A549 (cell line): ENCODE measurements around the gene SLC25A40. TPM values are rescaled to one million over a fixed set of nuclear protein-coding genes. Genes with fewer than 3 reads are reported as not detected.
"Not testable (repeated sequence)": the region's sequence is repeated elsewhere in the genome, so short reads cannot be mapped to it uniquely, and the experiment has no call there.

Experiments used
- ATAC-seq, 2 experiments: fragments of 200-7000 bp in 1 of 2; fragments of >200 bp in 1 of 2; cut with Nextera tagmentation in 1 of 2; cut with Tn5 transposase in 1 of 2; 3 replicates each; pipeline versions ENCODE4 v1.8.0 to v1.9.1; 2018 to 2020; ENCODE audit warnings: mild to moderate bottlenecking in 1 of 2, moderate library complexity in 1 of 2
- CTCF ChIA-PET: fragments of 300-600 bp; sonication (Branson Sonifier 250); formaldehyde crosslinking; extraction: SDS; loops from one replicate; lab custom pipeline; 2021; ENCODE audit warnings: antibody characterized with exemption, inconsistent platforms; lab: Yijun Ruan, JAX
- POLR2A ChIA-PET: fragments of 350-600 bp; formaldehyde crosslinking; extraction: SDS; loops from one replicate; lab custom pipeline; 2021; ENCODE audit warnings: antibody characterized with exemption, inconsistent platforms; lab: Yijun Ruan, JAX
- DNase-seq, 2 experiments: peaks; one replicate each; pipeline versions ENCODE4 v3.0.0 to v3.0.0-alpha.2; 2011 to 2016; ENCODE audit warnings: low read depth in 1 of 2, low spot score in 1 of 2
- FAIRE-seq: peaks from 2 replicates; lab custom pipeline; 2011; peaks lifted over from hg19 to GRCh38; lab: Jason Lieb, UNC
- H3K27ac ChIP-seq, 2 experiments: fragments of >200 bp; sonication (Bioruptor Twin); formaldehyde crosslinking; 3 replicates each; pipeline ENCODE4 v1.5.1; 2016 to 2017
- H3K4me1 ChIP-seq: fragments of >200 bp; sonication (Bioruptor Twin); formaldehyde crosslinking; 3 replicates; pipeline ENCODE4 v1.6.1; 2016
- H3K4me2 ChIP-seq: fragments of >200 bp; sonication (Bioruptor Twin); formaldehyde crosslinking; 3 replicates; pipeline ENCODE4 v1.6.1; 2016
- H3K4me3 ChIP-seq: fragments of >200 bp; sonication (Bioruptor Twin); formaldehyde crosslinking; 3 replicates; pipeline ENCODE4 v1.5.1; 2016
- H3K9me3 ChIP-seq: fragments of >200 bp; sonication (Bioruptor Twin); formaldehyde crosslinking; 3 replicates; pipeline ENCODE4 v1.6.1; 2016
- ATOH8 ChIP-seq: fragments of 250-450 bp; sonication (Bioruptor Pico); IDR thresholded peaks from 2 replicates; pipeline ENCODE4 v1.5.0; 2020; ENCODE audit warnings: low read depth, mild to moderate bottlenecking, moderate library complexity
- BHLHE40 ChIP-seq: IDR thresholded peaks from 2 replicates; pipeline ENCODE4 v1.6.1; 2012; ENCODE audit warnings: low read depth, low read length, inconsistent platforms
- EP300 ChIP-seq, 2 experiments: fragments of >200 bp; sonication (Bioruptor Twin); formaldehyde crosslinking; IDR thresholded peaks; 2 replicates in 1 of 2; 3 replicates in 1 of 2; pipeline ENCODE4 v1.6.1; 2016 to 2017
- FOSB ChIP-seq: fragments of 250-450 bp; sonication (Bioruptor Pico); IDR thresholded peaks from 2 replicates; pipeline ENCODE4 v1.5.0; 2020; ENCODE audit warnings: mild to moderate bottlenecking, moderate library complexity
- FOSL2 ChIP-seq, 2 experiments: fragments of 450-650 bp in 1 of 2; fragments of >200 bp in 1 of 2; sonication (Bioruptor Twin) in 1 of 2; formaldehyde crosslinking; IDR thresholded peaks; 2 replicates each; pipeline versions ENCODE4 v1.5.0 to v1.6.1; 2016 to 2020; ENCODE audit warnings: mild to moderate bottlenecking in 1 of 2, moderate library complexity in 1 of 2
- FOXS1 ChIP-seq: fragments of 250-450 bp; sonication (Bioruptor Pico); IDR thresholded peaks from 2 replicates; pipeline ENCODE4 v1.5.0; 2020; ENCODE audit warnings: mild to moderate bottlenecking, moderate library complexity
- GATA3 ChIP-seq: IDR thresholded peaks from 2 replicates; pipeline ENCODE4 v1.6.1; 2012; ENCODE audit warnings: borderline replicate concordance
- HDAC2 ChIP-seq: fragments of 200-600 bp; sonication (generic); IDR thresholded peaks from 2 replicates; pipeline ENCODE4 v1.6.1; 2016
- HOXB13 ChIP-seq: fragments of 250-450 bp; sonication (Bioruptor Pico); IDR thresholded peaks from 2 replicates; pipeline ENCODE4 v1.5.0; 2020; ENCODE audit warnings: low read depth, mild to moderate bottlenecking, moderate library complexity
- MAX ChIP-seq: IDR thresholded peaks from 2 replicates; pipeline ENCODE4 v1.6.1; 2012
- PHF8 ChIP-seq: fragments of 200-600 bp; sonication (generic); IDR thresholded peaks from 2 replicates; pipeline ENCODE4 v1.6.1; 2016; ENCODE audit warnings: low read depth, mild to moderate bottlenecking, antibody characterized with exemption, moderate library complexity, borderline replicate concordance
- POLR2A ChIP-seq: IDR thresholded peaks from 2 replicates; pipeline ENCODE4 v1.6.1; 2012; ENCODE audit warnings: mild to moderate bottlenecking, low read length
- RAD21 ChIP-seq, 2 experiments: fragments of >200 bp in 1 of 2; sonication (Bioruptor Twin) in 1 of 2; formaldehyde crosslinking in 1 of 2; IDR thresholded peaks in 1 of 2; conservative IDR thresholded peaks in 1 of 2; 2 replicates in 1 of 2; 3 replicates in 1 of 2; pipeline ENCODE4 v1.6.1; 2012 to 2018; ENCODE audit warnings: inconsistent platforms in 1 of 2
- RARB ChIP-seq: fragments of 250-450 bp; sonication (Bioruptor Pico); IDR thresholded peaks from 2 replicates; pipeline ENCODE4 v1.8.0; 2021; ENCODE audit warnings: mild to moderate bottlenecking, moderate library complexity
- TFCP2L1 ChIP-seq: fragments of 250-450 bp; sonication (Bioruptor Pico); IDR thresholded peaks from 2 replicates; pipeline ENCODE4 v1.5.0; 2021; ENCODE audit warnings: mild to moderate bottlenecking
- ZC3H11A ChIP-seq: fragments of 450-650 bp; IDR thresholded peaks from 2 replicates; pipeline ENCODE4 v1.6.1; 2014; ENCODE audit warnings: antibody characterized with exemption, mild to moderate bottlenecking
- WGBS: methylation state at CpG from one replicate; pipeline ENCODE4 v1.1.6; 2017; ENCODE audit errors: missing lambda C conversion rate; 5-methylcytosine and 5-hydroxymethylcytosine counted together
- polyA plus RNA-seq, 4 experiments: library from polyadenylated mRNA; depleted of rRNA in 3 of 4; stranded (reverse); fragments of >200 nt; fragmentation: RNase III in 1 of 4; extraction: RNeasy Plus Mini Kit Qiagen cat#74134 plus additional on column Dnase treatment in 1 of 4; gene quantifications; 2 replicates in 3 of 4; 3 replicates in 1 of 4; pipeline ENCODE4 v1.2.3, GENCODE V29; 2011 to 2017

SLC25A40 gene
- polyA plus RNA-seq, 2 of the 4 experiments (the other 2 are of a cell fraction): 11.8 to 22.0 TPM

- Histone ChIP-seq H3K4me2 (no peak overlapping the region), H3K27ac (no peak overlapping the region), H3K9me3 (0 out of 3 replicates have a peak, but pooled peaks cover 4% of the 10 kb centered on the region), H3K4me1 (peaks cover 13% of the 10 kb centered on the region; the same call in 2 of the 3 replicates), H3K4me3 (no peak overlapping the region)
- 90% methylated on average over 5 of the region's 5 CpGs for WGBS
- DNase-seq (no peak), FAIRE-seq (no peak), ATAC-seq (no peak)
- ChIA-PET CTCF (no interaction called here), POLR2A (no interaction called here)
- TF ChIP-seq FOSL2 (IDR thresholded peaks at IDR 0.05) (no peak), FOSL2 (CRISPR knock-in tag; IDR thresholded peaks at IDR 0.05) (no peak), HOXB13 (CRISPR knock-in tag) (no peak), TFCP2L1 (CRISPR knock-in tag) (no peak), FOSB (CRISPR knock-in tag) (no peak)
Measured at GRCh38 chr7:87872346-87872745, 3.8 kb downstream of the SLC25A40 start.

GRCh38 chr7:87870471-87870870 lies 5.7 kb downstream of the SLC25A40 start:
- H3K4me1 ChIP-seq: peaks cover 13% of the 10 kb centered on the region; the same call in 2 of the 3 replicates
- 0 out of 3 replicates have a peak, but pooled peaks cover 4% of the 10 kb centered on the region for H3K9me3 ChIP-seq
- FAIRE-seq: no peak
- no peak overlapping the region for H3K4me3 ChIP-seq
- TF ChIP-seq GATA3: no peak
- TF ChIP-seq PHF8: no peak
- TF ChIP-seq HDAC2: no peak
- no peak for TF ChIP-seq POLR2A
- TF ChIP-seq RARB (CRISPR knock-in tag): no peak
- 84% methylated on average over 4 of the region's 4 CpGs for WGBS
- no peak for DNase-seq
- H3K4me2 ChIP-seq: no peak overlapping the region
- ATAC-seq: no peak
- H3K27ac ChIP-seq: no peak overlapping the region
- POLR2A ChIA-PET: no interaction called here
- CTCF ChIA-PET: interaction anchor here (1.3 kb wide), 2 partner anchors 16 to 73 kb away, joined by 3 read pairs; no protein-coding TSS in a partner anchor

GRCh38 chr7:87866533-87866932 lies 9.6 kb downstream of the SLC25A40 start:
- H3K9me3 ChIP-seq, DNase-seq, POLR2A ChIA-PET, ATAC-seq, H3K4me3 ChIP-seq, FAIRE-seq, H3K4me1 ChIP-seq, H3K27ac ChIP-seq, CTCF ChIA-PET, H3K4me2 ChIP-seq: not testable (repeated sequence)
- 94% methylated on average over 6 of the region's 6 CpGs for WGBS

GRCh38 chr7:87866089-87866488 lies 10.1 kb downstream of the SLC25A40 start:
- Histone ChIP-seq H3K4me2 (no peak overlapping the region), H3K9me3 (no peaks in the 10 kb centered on the region), H3K4me1 (no peaks in the 10 kb centered on the region)
- no peak for ATAC-seq
- CTCF ChIA-PET: interaction anchor here (1.5 kb wide), 1 partner anchor 21 kb away, joined by 4 read pairs; no protein-coding TSS in a partner anchor
- no peak for TF ChIP-seq BHLHE40
- TF ChIP-seq RAD21 (conservative IDR thresholded peaks at IDR 0.05 in 1 of 2, IDR thresholded peaks at IDR 0.05 in 1 of 2): no peak
- no peak for TF ChIP-seq ATOH8
- TF ChIP-seq, all 56 proteins: peak for 0
- WGBS: 85% methylated on average over 2 of the region's 2 CpGs
- Histone ChIP-seq H3K27ac (no peak overlapping the region), H3K4me3 (no peak overlapping the region)
- DNase-seq (no peak), FAIRE-seq (no peak)
- POLR2A ChIA-PET: no interaction called here

GRCh38 chr7:87858417-87859100 lies 17.6 kb downstream of the SLC25A40 start:
- POLR2A ChIA-PET: no interaction called here

More at GRCh38 chr7:87858417-87859100, 17.6 kb downstream of the SLC25A40 start:
- ATAC-seq (no peak), DNase-seq (no peak), FAIRE-seq (no peak)
- H3K4me1 ChIP-seq: no peaks in the 10 kb centered on the region
- H3K9me3 ChIP-seq: no peaks in the 10 kb centered on the region
- no peak overlapping the region for H3K4me3 ChIP-seq
- H3K4me2 ChIP-seq: no peak overlapping the region
- WGBS: 90% methylated on average over 3 of the region's 3 CpGs
- CTCF ChIA-PET: interaction anchor here (1.2 kb wide), 1 partner anchor 10 kb away, joined by 4 read pairs; no protein-coding TSS in a partner anchor
- H3K27ac ChIP-seq: no peak overlapping the region
- TF ChIP-seq FOSB (CRISPR knock-in tag) (no peak), POLR2A (no peak), EP300 (IDR thresholded peaks at IDR 0.05) (no peak), FOXS1 (no peak), ATOH8 (no peak), ZC3H11A (no peak), MAX (no peak)
